CD4-positive, alpha-beta T cell treated with Interleukin-17A for 4 hours (primary cell): ENCODE measurements around the gene SEMA5A.
"Not testable (repeated sequence)": the region's sequence is repeated elsewhere in the genome, so short reads cannot be mapped to it uniquely, and the experiment has no call there.

Experiments
- DNase-seq: peaks from one replicate; pipeline ENCODE4 v3.0.0-alpha.2; 2020; ENCODE audit warnings: mixed read lengths

Gene SEMA5A

GRCh38 chr5:9438596-9439354, 107.1 kb downstream of the SEMA5A start:
- DNase-seq: no peak

GRCh38 chr5:9437741-9438240, 108.1 kb downstream of the SEMA5A start:
- DNase-seq: no peak

GRCh38 chr5:9431496-9432258, 114.2 kb downstream of the SEMA5A start:
- DNase-seq: no peak

GRCh38 chr5:9431151-9431495, 114.8 kb downstream of the SEMA5A start:
- DNase-seq: no peak

GRCh38 chr5:9430306-9430705, 115.6 kb downstream of the SEMA5A start:
- no peak for DNase-seq

- DNase-seq: no peak
These were observed 116.1 kb downstream of the SEMA5A start for GRCh38 chr5:9429691-9430215.

GRCh38 chr5:9428272-9428671, 117.6 kb downstream of the SEMA5A start:
- no peak for DNase-seq

DNA sequence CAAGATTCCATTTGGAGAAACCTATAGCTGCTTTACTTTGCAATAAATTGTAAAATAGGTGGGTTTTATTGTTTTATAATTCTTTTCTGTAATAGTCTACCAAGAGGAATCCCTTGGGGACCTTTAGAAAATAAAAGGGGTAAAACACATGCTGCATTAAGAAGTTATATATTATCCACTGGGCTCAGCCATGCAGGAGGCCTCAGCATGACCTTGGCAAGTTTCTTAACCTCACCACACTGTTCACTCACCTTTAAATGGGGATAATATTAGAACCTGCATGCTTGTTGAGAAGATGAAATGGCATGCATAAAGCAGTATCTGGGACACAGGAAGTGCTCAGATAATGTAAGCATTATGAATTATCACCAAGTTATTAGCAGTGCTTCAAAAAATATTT, 120.2 kb downstream of the SEMA5A start:
- DNase-seq: no peak

GRCh38 chr5:9423571-9423970, 122.3 kb downstream of the SEMA5A start:
- DNase-seq: no peak

GRCh38 chr5:9421884-9422283, 124.0 kb downstream of the SEMA5A start:
- no peak for DNase-seq

- DNase-seq: no peak
These were observed 126.1 kb downstream of the SEMA5A start for GRCh38 chr5:9419794-9420193.

- no peak for DNase-seq
These were observed 130.3 kb downstream of the SEMA5A start for GRCh38 chr5:9415566-9415965.

GRCh38 chr5:9415091-9415490, 130.8 kb downstream of the SEMA5A start:
- no peak for DNase-seq

GRCh38 chr5:9411142-9411541, 134.7 kb downstream of the SEMA5A start:
- no peak for DNase-seq

DNA sequence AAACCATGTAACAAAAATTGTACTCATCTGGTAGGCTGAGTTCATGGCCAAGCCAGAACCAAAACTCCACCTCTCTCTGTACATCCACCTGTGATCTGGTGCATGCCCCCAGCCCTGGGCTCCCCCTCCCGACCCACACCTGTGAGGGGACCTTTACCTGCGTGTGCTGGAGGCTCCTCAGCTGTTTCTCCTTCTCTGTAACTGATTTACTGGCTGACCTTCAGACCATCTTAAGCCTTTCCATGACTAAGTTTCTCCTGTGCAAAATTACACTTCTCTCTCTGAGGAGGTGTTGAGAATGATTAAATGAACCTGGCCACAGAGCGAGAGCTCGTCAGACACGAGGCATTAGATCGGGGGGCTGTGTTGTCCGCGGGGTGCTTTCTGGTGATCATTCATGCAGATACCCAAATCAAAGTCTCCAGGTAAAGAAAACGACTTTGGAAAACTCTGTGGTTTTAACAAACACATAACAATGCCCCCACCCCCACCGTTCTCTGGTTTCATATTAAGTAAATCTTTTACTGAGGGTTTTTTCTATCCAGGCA, 136.4 kb downstream of the SEMA5A start:
- DNase-seq: no peak

GRCh38 chr5:9408964-9409363, 136.9 kb downstream of the SEMA5A start:
- no peak for DNase-seq

GRCh38 chr5:9405196-9405754, 140.6 kb downstream of the SEMA5A start:
- no peak for DNase-seq

- DNase-seq: no peak
These were observed 143.9 kb downstream of the SEMA5A start for GRCh38 chr5:9401786-9402472.

- not testable (repeated sequence) for DNase-seq
These were observed 146.1 kb downstream of the SEMA5A start for GRCh38 chr5:9399783-9400182.

DNA sequence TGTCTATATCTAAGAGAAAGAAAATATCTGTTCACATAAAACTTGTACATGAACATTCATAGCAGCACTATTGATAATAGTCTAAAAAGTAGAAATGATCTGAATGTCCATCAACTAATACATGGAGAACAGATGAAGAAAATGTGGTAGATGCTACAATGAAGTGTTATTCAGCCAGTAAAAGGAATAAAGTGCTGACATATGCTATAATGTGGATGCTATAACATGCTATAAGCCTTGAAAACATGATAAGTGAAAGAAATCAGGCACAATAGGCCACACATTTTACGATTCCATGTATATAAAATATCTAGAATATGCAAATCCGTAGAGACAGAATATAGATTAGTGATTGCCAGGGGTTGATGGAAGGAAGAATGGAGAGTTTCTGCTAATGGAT, 146.8 kb downstream of the SEMA5A start:
- DNase-seq: no peak

GRCh38 chr5:9398227-9398626, 147.6 kb downstream of the SEMA5A start:
- DNase-seq: no peak

DNA sequence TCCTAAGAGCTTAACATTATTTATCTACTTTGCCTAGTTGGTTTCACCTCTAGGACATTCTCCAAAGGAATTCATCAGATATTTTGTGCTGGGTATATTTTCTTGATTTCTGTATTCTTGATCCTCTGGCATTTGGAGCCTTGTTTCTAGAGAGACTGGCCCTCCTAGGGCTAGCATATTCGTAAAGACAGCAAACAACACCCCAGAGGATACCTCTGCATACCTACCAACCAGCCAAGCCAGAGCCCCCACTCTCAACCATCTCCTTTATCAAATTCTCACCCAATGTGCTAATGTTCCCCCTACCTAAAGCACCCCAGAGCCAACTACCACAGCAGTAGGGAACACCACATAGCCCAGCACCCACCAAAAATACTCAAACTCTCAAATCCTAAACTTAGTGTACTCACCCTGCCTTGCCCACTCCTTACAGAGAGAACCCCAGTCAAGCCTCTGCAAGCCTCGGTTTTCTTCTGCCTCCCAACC, 149.5 kb downstream of the SEMA5A start:
- DNase-seq: no peak

DNA sequence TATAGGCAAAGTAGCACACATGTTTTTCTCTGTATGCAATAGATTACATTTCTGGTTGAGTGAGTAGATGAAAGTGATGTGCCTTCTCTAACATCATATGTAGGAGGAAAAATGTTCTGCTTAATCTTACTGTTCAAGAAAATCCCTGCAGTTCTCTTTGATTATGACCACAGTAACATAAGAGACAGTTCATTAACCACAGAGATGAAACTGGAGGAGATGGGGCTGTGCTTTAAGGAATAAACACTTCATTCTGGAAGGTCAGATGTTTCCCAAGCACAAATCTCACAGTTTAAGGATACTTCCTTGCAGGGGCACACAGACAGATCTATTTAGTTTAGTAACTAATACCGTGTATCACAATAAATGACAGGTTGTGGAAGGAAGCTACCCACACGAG, 150.2 kb downstream of the SEMA5A start:
- no peak for DNase-seq
